ENCODE measurements around the gene THRAP3. TPM values are rescaled to one million over a fixed set of nuclear protein-coding genes. Genes with fewer than 3 reads are reported as not detected.

THRAP3 gene
- total and polyA plus RNA-seq, 9 of the 15 experiments (the other 6 are each of a cell fraction or from before 2014, with no cell fraction given), result 66.2 to 135 (median 113) TPM

- TF ChIP-seq FOXP4 (CRISPR knock-in tag; IDR thresholded peaks at IDR 0.05; ENCODE audit: borderline replicate concordance) (no peak; the same call in 1 of the 2 replicates), TCF15 (CRISPR knock-in tag; IDR thresholded peaks at IDR 0.05) (no peak), GATA2 (CRISPR knock-in tag; IDR thresholded peaks at IDR 0.05) (no peak), ARID1B (IDR thresholded peaks at IDR 0.05) (0 out of 2 replicates have a peak, but pooled peaks have one; percentile 3), DLX4 (CRISPR knock-in tag; IDR thresholded peaks at IDR 0.05) (no peak), POLR2B (IDR thresholded peaks at IDR 0.05; ENCODE audit: low read depth, partially characterized antibody) (peak; percentile 22), PTBP1 (IDR thresholded peaks at IDR 0.05; ENCODE audit: low read depth, low read length) (peak; percentile 76; the same call in 1 of the 2 replicates), MNT (conservative IDR thresholded peaks at IDR 0.05) (peak in 1 of 2 experiments; percentile 45; a peak in 2 of 4 replicates), NCOA1 (IDR thresholded peaks at IDR 0.05; ENCODE audit: low read depth) (0 out of 2 replicates have a peak, but pooled peaks have one; percentile 31), GTF3C2 (IDR thresholded peaks at IDR 0.05; ENCODE audit: borderline replicate concordance, extremely low read depth, insufficient read length) (no peak), NFIX (CRISPR knock-in tag; IDR thresholded peaks at IDR 0.05; ENCODE audit: low read depth) (no peak), ADNP (tag; IDR thresholded peaks at IDR 0.05) (peak; percentile 93), HMBOX1 (IDR thresholded peaks at IDR 0.05) (no peak), PHF8 (IDR thresholded peaks at IDR 0.05; ENCODE audit: borderline replicate concordance, low read length) (no peak; the same call in 1 of the 2 replicates), DMBX1 (CRISPR knock-in tag; IDR thresholded peaks at IDR 0.05; ENCODE audit: borderline replicate concordance) (0 out of 2 replicates have a peak, but pooled peaks have one; percentile 20), ZNF121 (CRISPR knock-in tag; conservative IDR thresholded peaks at IDR 0.05) (peak; percentile 59), KAT7 (CRISPR knock-in tag; IDR thresholded peaks at IDR 0.05; ENCODE audit: borderline replicate concordance) (no peak; the same call in 1 of the 2 replicates), FOXP1 (CRISPR knock-in tag; IDR thresholded peaks at IDR 0.05) (peak; percentile 73; the same call in 1 of the 2 replicates)
These were observed 99.6 kb downstream of the THRAP3 start, which contains the start of gene EVA1B (continued) for GRCh38 chr1:36323636-36324352.

Measured in K562 (cell line).